K562 (cell line): ENCODE results near the gene MED15. TPM values are rescaled to one million over a fixed set of nuclear protein-coding genes. Genes with fewer than 3 reads are reported as not detected.

Experiments used
- GTF2F1 ChIP-seq: IDR thresholded peaks from 2 replicates; pipeline ENCODE4 v1.6.1; 2011; ENCODE audit warnings: low read depth, low read length, improper control_type of control experiment
- L3MBTL2 ChIP-seq: fragments of 450-650 bp; IDR thresholded peaks from 2 replicates; pipeline ENCODE4 v1.6.1; 2016; ENCODE audit warnings: mild to moderate bottlenecking, moderate library complexity
- MECOM ChIP-seq: fragments of 250-450 bp; sonication (Bioruptor Pico); IDR thresholded peaks from 2 replicates; pipeline ENCODE4 v1.8.0; 2022; ENCODE audit warnings: inconsistent platforms
- NR1H2 ChIP-seq: sonication (generic); formaldehyde crosslinking; IDR thresholded peaks from 2 replicates; pipeline ENCODE4 v1.4.0; 2020; ENCODE audit warnings: mild to moderate bottlenecking, missing genetic modification reagents
- PCBP1 ChIP-seq: fragments of 200-400 bp; formaldehyde crosslinking; IDR thresholded peaks from 2 replicates; pipeline ENCODE4 v1.6.1; 2018; ENCODE audit warnings: mild to moderate bottlenecking, low read depth, low read length; ENCODE audit not compliant: poor library complexity, severe bottlenecking
- SMARCE1 ChIP-seq: fragments of 450-650 bp; IDR thresholded peaks from 2 replicates; pipeline ENCODE4 v1.7.1; 2016; ENCODE audit warnings: mild to moderate bottlenecking
- SP1 ChIP-seq: sonication (generic); formaldehyde crosslinking; IDR thresholded peaks from 2 replicates; pipeline ENCODE4 v1.8.1; 2022; ENCODE audit warnings: mild to moderate bottlenecking, missing genetic modification reagents
- TSC22D4 ChIP-seq: fragments of 450-650 bp; IDR thresholded peaks from 2 replicates; pipeline ENCODE4 v1.6.1; 2016; ENCODE audit warnings: missing genetic modification characterization, missing biosample characterization, control low read depth
- ZNF124 ChIP-seq: sonication (generic); formaldehyde crosslinking; IDR thresholded peaks from 2 replicates; pipeline ENCODE4 v1.8.1; 2022; ENCODE audit warnings: missing genetic modification reagents
- ZNF354B ChIP-seq: fragments of 250-450 bp; sonication (Bioruptor Pico); IDR thresholded peaks from 2 replicates; pipeline ENCODE4 v1.4.0; 2020
- ZNF583 ChIP-seq: fragments of 250-450 bp; sonication (Bioruptor Pico); IDR thresholded peaks from 2 replicates; pipeline ENCODE4 v1.4.0; 2020
- ZNF76 ChIP-seq: fragments of 250-450 bp; sonication (Bioruptor Pico); IDR thresholded peaks from 2 replicates; pipeline ENCODE4 v1.4.0; 2020; ENCODE audit warnings: mild to moderate bottlenecking, moderate library complexity, borderline replicate concordance
- polyA plus RNA-seq, 8 experiments: library from polyadenylated mRNA; depleted of rRNA in 4 of 8; stranded (reverse) in 5 of 8; unstranded in 3 of 8; fragments of >200 nt; fragmentation: Nextera tagmentation in 2 of 8; fragmentation: Illumina TruSeq in 1 of 8; extraction: Ambion mirVana in 2 of 8; extraction: Trizol in 1 of 8; gene quantifications; 2 replicates each; pipeline versions ENCODE4 v1.2.1 to v1.2.3, GENCODE V29; 2011 to 2014; ENCODE audit warnings: inconsistent platforms in 1 of 8, missing spikeins in 1 of 8
- total RNA-seq, 7 experiments: library from RNA; depleted of rRNA in 6 of 7; stranded (reverse); fragments of >200 nt in 6 of 7; fragmentation: Illumina TruSeq in 2 of 7; extraction: Trizol in 2 of 7; gene quantifications; 2 replicates each; pipeline versions ENCODE4 v1.2.1 to v1.2.3, GENCODE V29; 2011 to 2021; ENCODE audit warnings: low replicate concordance in 1 of 7
- TF ChIP-seq, protein P1 (sequence below): IDR thresholded peaks from 2 replicates; pipeline ENCODE4 v1.6.1; 2016; ENCODE audit warnings: missing genetic modification characterization, missing compliant biosample characterization
- TF ChIP-seq, protein P2 (sequence below): sonication (generic); formaldehyde crosslinking; IDR thresholded peaks from 2 replicates; pipeline ENCODE4 v1.8.1; 2023; ENCODE audit warnings: mild to moderate bottlenecking, missing genetic modification reagents
- TF ChIP-seq, protein P3 (sequence below): IDR thresholded peaks from 3 replicates; pipeline ENCODE4 v1.6.1; 2011; ENCODE audit warnings: borderline replicate concordance, mild to moderate bottlenecking, moderate library complexity; ENCODE audit not compliant: insufficient read length; ENCODE audit errors: extremely low read depth
- TF ChIP-seq, protein P4 (sequence below): fragments of 450-650 bp; formaldehyde crosslinking; IDR thresholded peaks from 2 replicates; pipeline ENCODE4 v1.4.0; 2022; ENCODE audit warnings: missing genetic modification characterization
- TF ChIP-seq, protein P5 (sequence below): fragments of 250-450 bp; sonication (Bioruptor Pico); IDR thresholded peaks from 2 replicates; pipeline ENCODE4 v1.4.0; 2020; ENCODE audit warnings: mild to moderate bottlenecking
- TF ChIP-seq, protein P6 (sequence below), 2 experiments: fragments of 450-650 bp; conservative IDR thresholded peaks; 2 replicates each; pipeline ENCODE4 v1.6.1; 2017; ENCODE audit warnings: mild to moderate bottlenecking in 2 of 2, moderate library complexity in 2 of 2

The MED15 gene
- total and polyA plus RNA-seq, 9 of the 15 experiments (the other 6 are each of a cell fraction or from before 2014, with no cell fraction given) = 4.0 to 271 (median 60.1) TPM

DNA sequence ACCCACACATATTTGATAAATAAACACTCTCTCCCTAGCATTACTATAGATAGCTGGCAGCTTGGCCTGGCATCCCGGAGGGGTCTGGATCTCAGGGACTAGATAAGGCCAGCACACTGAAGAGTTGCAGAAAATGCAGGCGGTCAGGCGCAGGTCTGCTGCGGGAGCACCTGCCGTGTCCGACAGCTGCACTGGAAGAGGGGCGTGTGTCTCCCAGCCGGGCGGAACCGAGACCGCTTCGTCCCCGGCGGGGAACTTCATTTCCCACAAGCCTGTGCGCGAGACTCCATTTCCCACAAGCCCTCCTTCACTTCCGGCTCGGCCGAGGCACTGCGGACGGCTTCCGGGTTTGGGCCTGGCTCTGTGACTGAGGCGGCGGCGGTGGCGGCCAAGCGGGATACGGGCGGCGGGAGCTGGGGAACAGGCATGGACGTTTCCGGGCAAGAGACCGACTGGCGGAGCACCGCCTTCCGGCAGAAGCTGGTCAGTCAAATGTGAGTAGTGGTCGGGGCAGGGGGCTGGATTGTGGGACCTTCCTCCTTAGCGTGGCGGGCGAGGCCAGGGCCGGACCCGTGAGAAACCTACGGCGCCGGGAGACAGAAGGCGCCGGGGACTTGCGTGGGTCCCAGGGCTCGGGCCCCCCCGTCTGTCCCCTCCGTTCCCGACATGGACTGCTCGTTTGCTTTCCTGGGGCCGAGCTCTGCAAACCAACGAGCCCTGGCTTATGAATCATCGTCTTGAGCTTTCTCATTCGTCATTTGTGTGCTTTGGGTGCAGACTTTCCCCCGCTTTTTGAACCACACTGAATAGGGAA lies at the start of gene MED15 (continued):
- TF ChIP-seq PCBP1 = peak; percentile 100
- TF ChIP-seq SP1 (CRISPR knock-in tag) = peak; percentile 99
- no peak for TF ChIP-seq ZNF354B
- TF ChIP-seq, protein P1, sequence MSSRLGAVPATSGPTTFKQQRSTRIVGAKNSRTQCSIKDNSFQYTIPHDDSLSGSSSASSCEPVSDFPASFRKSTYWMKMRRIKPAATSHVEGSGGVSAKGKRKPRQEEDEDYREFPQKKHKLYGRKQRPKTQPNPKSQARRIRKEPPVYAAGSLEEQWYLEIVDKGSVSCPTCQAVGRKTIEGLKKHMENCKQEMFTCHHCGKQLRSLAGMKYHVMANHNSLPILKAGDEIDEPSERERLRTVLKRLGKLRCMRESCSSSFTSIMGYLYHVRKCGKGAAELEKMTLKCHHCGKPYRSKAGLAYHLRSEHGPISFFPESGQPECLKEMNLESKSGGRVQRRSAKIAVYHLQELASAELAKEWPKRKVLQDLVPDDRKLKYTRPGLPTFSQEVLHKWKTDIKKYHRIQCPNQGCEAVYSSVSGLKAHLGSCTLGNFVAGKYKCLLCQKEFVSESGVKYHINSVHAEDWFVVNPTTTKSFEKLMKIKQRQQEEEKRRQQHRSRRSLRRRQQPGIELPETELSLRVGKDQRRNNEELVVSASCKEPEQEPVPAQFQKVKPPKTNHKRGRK (tag) = no peak
- no peak for TF ChIP-seq ZNF76 (CRISPR knock-in tag)
- TF ChIP-seq, protein P2, sequence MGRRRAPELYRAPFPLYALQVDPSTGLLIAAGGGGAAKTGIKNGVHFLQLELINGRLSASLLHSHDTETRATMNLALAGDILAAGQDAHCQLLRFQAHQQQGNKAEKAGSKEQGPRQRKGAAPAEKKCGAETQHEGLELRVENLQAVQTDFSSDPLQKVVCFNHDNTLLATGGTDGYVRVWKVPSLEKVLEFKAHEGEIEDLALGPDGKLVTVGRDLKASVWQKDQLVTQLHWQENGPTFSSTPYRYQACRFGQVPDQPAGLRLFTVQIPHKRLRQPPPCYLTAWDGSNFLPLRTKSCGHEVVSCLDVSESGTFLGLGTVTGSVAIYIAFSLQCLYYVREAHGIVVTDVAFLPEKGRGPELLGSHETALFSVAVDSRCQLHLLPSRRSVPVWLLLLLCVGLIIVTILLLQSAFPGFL (CRISPR knock-in tag) = no peak
- peak; percentile 95 for TF ChIP-seq GTF2F1
- TF ChIP-seq, protein P3, sequence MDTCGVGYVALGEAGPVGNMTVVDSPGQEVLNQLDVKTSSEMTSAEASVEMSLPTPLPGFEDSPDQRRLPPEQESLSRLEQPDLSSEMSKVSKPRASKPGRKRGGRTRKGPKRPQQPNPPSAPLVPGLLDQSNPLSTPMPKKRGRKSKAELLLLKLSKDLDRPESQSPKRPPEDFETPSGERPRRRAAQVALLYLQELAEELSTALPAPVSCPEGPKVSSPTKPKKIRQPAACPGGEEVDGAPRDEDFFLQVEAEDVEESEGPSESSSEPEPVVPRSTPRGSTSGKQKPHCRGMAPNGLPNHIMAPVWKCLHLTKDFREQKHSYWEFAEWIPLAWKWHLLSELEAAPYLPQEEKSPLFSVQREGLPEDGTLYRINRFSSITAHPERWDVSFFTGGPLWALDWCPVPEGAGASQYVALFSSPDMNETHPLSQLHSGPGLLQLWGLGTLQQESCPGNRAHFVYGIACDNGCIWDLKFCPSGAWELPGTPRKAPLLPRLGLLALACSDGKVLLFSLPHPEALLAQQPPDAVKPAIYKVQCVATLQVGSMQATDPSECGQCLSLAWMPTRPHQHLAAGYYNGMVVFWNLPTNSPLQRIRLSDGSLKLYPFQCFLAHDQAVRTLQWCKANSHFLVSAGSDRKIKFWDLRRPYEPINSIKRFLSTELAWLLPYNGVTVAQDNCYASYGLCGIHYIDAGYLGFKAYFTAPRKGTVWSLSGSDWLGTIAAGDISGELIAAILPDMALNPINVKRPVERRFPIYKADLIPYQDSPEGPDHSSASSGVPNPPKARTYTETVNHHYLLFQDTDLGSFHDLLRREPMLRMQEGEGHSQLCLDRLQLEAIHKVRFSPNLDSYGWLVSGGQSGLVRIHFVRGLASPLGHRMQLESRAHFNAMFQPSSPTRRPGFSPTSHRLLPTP = no peak
- TF ChIP-seq SMARCE1 = no peak
- no peak for TF ChIP-seq ZNF124 (CRISPR knock-in tag)
- no peak for TF ChIP-seq ZNF583 (CRISPR knock-in tag)
- TF ChIP-seq L3MBTL2 = no peak
- no peak for TF ChIP-seq MECOM
- TF ChIP-seq, protein P4, sequence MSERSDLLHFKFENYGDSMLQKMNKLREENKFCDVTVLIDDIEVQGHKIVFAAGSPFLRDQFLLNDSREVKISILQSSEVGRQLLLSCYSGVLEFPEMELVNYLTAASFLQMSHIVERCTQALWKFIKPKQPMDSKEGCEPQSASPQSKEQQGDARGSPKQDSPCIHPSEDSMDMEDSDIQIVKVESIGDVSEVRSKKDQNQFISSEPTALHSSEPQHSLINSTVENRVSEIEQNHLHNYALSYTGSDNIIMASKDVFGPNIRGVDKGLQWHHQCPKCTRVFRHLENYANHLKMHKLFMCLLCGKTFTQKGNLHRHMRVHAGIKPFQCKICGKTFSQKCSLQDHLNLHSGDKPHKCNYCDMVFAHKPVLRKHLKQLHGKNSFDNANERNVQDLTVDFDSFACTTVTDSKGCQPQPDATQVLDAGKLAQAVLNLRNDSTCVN = no peak
- TF ChIP-seq NR1H2 (CRISPR knock-in tag) = no peak
- TF ChIP-seq, protein P5, sequence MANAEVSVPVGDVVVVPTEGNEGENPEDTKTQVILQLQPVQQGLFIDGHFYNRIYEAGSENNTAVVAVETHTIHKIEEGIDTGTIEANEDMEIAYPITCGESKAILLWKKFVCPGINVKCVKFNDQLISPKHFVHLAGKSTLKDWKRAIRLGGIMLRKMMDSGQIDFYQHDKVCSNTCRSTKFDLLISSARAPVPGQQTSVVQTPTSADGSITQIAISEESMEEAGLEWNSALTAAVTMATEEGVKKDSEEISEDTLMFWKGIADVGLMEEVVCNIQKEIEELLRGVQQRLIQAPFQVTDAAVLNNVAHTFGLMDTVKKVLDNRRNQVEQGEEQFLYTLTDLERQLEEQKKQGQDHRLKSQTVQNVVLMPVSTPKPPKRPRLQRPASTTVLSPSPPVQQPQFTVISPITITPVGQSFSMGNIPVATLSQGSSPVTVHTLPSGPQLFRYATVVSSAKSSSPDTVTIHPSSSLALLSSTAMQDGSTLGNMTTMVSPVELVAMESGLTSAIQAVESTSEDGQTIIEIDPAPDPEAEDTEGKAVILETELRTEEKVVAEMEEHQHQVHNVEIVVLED (CRISPR knock-in tag) = no peak
- no peak for TF ChIP-seq TSC22D4 (tag)
- TF ChIP-seq, protein P6, sequence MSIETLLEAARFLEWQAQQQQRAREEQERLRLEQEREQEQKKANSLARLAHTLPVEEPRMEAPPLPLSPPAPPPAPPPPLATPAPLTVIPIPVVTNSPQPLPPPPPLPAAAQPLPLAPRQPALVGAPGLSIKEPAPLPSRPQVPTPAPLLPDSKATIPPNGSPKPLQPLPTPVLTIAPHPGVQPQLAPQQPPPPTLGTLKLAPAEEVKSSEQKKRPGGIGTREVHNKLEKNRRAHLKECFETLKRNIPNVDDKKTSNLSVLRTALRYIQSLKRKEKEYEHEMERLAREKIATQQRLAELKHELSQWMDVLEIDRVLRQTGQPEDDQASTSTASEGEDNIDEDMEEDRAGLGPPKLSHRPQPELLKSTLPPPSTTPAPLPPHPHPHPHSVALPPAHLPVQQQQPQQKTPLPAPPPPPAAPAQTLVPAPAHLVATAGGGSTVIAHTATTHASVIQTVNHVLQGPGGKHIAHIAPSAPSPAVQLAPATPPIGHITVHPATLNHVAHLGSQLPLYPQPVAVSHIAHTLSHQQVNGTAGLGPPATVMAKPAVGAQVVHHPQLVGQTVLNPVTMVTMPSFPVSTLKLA (conservative IDR thresholded peaks at IDR 0.05) = no peak
